Smooth muscle cell (in vitro differentiated cells): ENCODE data around the gene TTC33. TPM values are rescaled to one million over a fixed set of nuclear protein-coding genes. Genes with fewer than 3 reads are reported as not detected.
"Not testable (repeated sequence)": the region's sequence is repeated elsewhere in the genome, so short reads cannot be mapped to it uniquely, and the experiment has no call there.

Source experiments
- DNase-seq: peaks from one replicate; lab custom pipeline; 2025; ENCODE audit not compliant: unreplicated experiment; lab: John Stamatoyannopoulos, UW
- H2AFZ ChIP-seq: fragments of 200-600 bp; sonication (generic); 2 replicates; pipeline ENCODE4 v1.6.0; 2016; ENCODE audit warnings: antibody characterized with exemption, low read depth, mild to moderate bottlenecking
- H3F3A ChIP-seq: fragments of 200-600 bp; sonication (generic); 2 replicates; pipeline ENCODE4 v1.6.0; 2017; ENCODE audit warnings: antibody characterized with exemption, low read depth
- H3K27ac ChIP-seq: fragments of 200-600 bp; sonication (generic); 2 replicates; pipeline ENCODE4 v1.5.1; 2016; ENCODE audit warnings: low read depth, mild to moderate bottlenecking
- H3K27me3 ChIP-seq: fragments of 200-600 bp; sonication (generic); 2 replicates; pipeline ENCODE4 v1.6.1; 2016; ENCODE audit warnings: low read depth, mild to moderate bottlenecking
- H3K36me3 ChIP-seq: fragments of 200-600 bp; sonication (generic); 2 replicates; pipeline ENCODE4 v1.5.1; 2016; ENCODE audit warnings: low read depth
- H3K4me1 ChIP-seq: fragments of 200-600 bp; sonication (generic); 2 replicates; pipeline ENCODE4 v1.5.1; 2016; ENCODE audit warnings: low read depth
- H3K4me2 ChIP-seq: fragments of 200-600 bp; sonication (generic); 2 replicates; pipeline ENCODE4 v1.6.0; 2016; ENCODE audit warnings: mild to moderate bottlenecking
- H3K4me3 ChIP-seq: fragments of 200-600 bp; sonication (generic); 2 replicates; pipeline ENCODE4 v1.5.1; 2016; ENCODE audit warnings: mild to moderate bottlenecking
- H3K79me2 ChIP-seq: fragments of 200-600 bp; sonication (generic); 2 replicates; pipeline ENCODE4 v1.6.0; 2016; ENCODE audit warnings: low read depth, mild to moderate bottlenecking
- H3K9ac ChIP-seq: fragments of 200-600 bp; sonication (generic); 2 replicates; pipeline ENCODE4 v1.6.0; 2016; ENCODE audit warnings: low read depth
- H3K9me3 ChIP-seq: fragments of 200-600 bp; sonication (generic); replicated peaks from 2 replicates; pipeline ENCODE4 v1.5.1; 2016; ENCODE audit warnings: low read depth
- H4K20me1 ChIP-seq: fragments of 200-600 bp; sonication (generic); 2 replicates; pipeline ENCODE4 v1.6.0; 2016; ENCODE audit warnings: low read depth
- CTCF ChIP-seq: fragments of 200-600 bp; sonication (generic); IDR thresholded peaks from 2 replicates; pipeline ENCODE4 v1.5.1; 2017; ENCODE audit warnings: borderline replicate concordance, mild to moderate bottlenecking, antibody characterized with exemption; ENCODE audit not compliant: insufficient read depth, poor library complexity, severe bottlenecking
- WGBS: methylation state at CpG from one replicate; pipeline ENCODE4 v1.1.7; 2016; ENCODE audit warnings: low lambda C conversion rate; 5-methylcytosine and 5-hydroxymethylcytosine counted together
- polyA plus RNA-seq: library from polyadenylated mRNA; unstranded; fragments of >200 nt; fragmentation: Nextera tagmentation; extraction: Ambion mirVana; gene quantifications from 2 replicates; pipeline ENCODE4 v1.2.1, GENCODE V29; 2016
- total RNA-seq: library from RNA; depleted of rRNA; stranded (reverse); fragments of >200 nt; gene quantifications from 2 replicates; pipeline ENCODE4 v1.2.3, GENCODE V29; 2014

The TTC33 gene
- total and polyA plus RNA-seq, 2 experiments from 2014 or later = 13.1 to 22.1 TPM

- no peak for TF ChIP-seq CTCF
- Histone ChIP-seq H4K20me1 (peaks cover 95% of the 10 kb centered on the region), H3K4me1 (no peaks in the 10 kb centered on the region)
Observed at GRCh38 chr5:40790947-40791593, 35.3 kb upstream of the TTC33 start.

GRCh38 chr5:40788941-40789340, 33.2 kb upstream of the TTC33 start:
- Histone ChIP-seq H3K79me2 (peaks cover 100% of the 10 kb centered on the region), H4K20me1 (peaks cover 97% of the 10 kb centered on the region)
- not testable (repeated sequence) for H3K36me3 ChIP-seq, H3K27me3 ChIP-seq, H3K4me1 ChIP-seq, H3K9ac ChIP-seq, H3K27ac ChIP-seq, H3K4me3 ChIP-seq, H3K9me3 ChIP-seq, H3K4me2 ChIP-seq, H3F3A ChIP-seq, DNase-seq, H2AFZ ChIP-seq
- WGBS = 100% methylated on average over 5 of the region's 5 CpGs

More at GRCh38 chr5:40790947-40791593, 35.3 kb upstream of the TTC33 start:
- H3F3A ChIP-seq = no peaks in the 10 kb centered on the region
- H3K27me3 ChIP-seq = no peaks in the 10 kb centered on the region
- no peak overlapping the region for H2AFZ ChIP-seq
- H3K27ac ChIP-seq = no peak overlapping the region
- WGBS = 87% methylated on average over 3 of the region's 3 CpGs
- H3K9me3 ChIP-seq = no peaks in the 10 kb centered on the region
- H3K79me2 ChIP-seq = peaks cover 100% of the 10 kb centered on the region
- no peak overlapping the region for H3K4me2 ChIP-seq
- H3K9ac ChIP-seq = no peak overlapping the region
- no peak for DNase-seq
- no peak overlapping the region for H3K4me3 ChIP-seq
- peaks cover 6% of the 10 kb centered on the region for H3K36me3 ChIP-seq

GRCh38 chr5:40787986-40788385, 32.2 kb upstream of the TTC33 start:
- Histone ChIP-seq H4K20me1 (peaks cover 97% of the 10 kb centered on the region), H3K4me2 (no peak overlapping the region), H3K9me3 (no peaks in the 10 kb centered on the region), H2AFZ (no peak overlapping the region), H3K27me3 (no peaks in the 10 kb centered on the region), H3F3A (no peaks in the 10 kb centered on the region), H3K27ac (no peak overlapping the region), H3K9ac (no peak overlapping the region), H3K4me3 (no peak overlapping the region), H3K79me2 (peaks cover 100% of the 10 kb centered on the region), H3K36me3 (peaks cover 6% of the 10 kb centered on the region), H3K4me1 (no peaks in the 10 kb centered on the region)
- WGBS = 100% methylated on average over 1 of the region's 1 CpG
- DNase-seq = no peak
- TF ChIP-seq CTCF = no peak

GRCh38 chr5:40786664-40787063, 30.9 kb upstream of the TTC33 start:
- not testable (repeated sequence) for H3K4me2 ChIP-seq, H3K4me1 ChIP-seq, H3K27me3 ChIP-seq, H3K4me3 ChIP-seq, DNase-seq, H2AFZ ChIP-seq, H3F3A ChIP-seq, H3K9ac ChIP-seq, H3K9me3 ChIP-seq, H3K27ac ChIP-seq, H3K36me3 ChIP-seq
- peaks cover 97% of the 10 kb centered on the region for H4K20me1 ChIP-seq
- WGBS = 98% methylated on average over 3 of the region's 3 CpGs
- H3K79me2 ChIP-seq = peaks cover 100% of the 10 kb centered on the region
